Stimulated activated CD4-positive, alpha-beta T cell treated with anti-CD3 and anti-CD28 coated beads, Interleukin-12 subunit alpha, Interleukin-12 subunit beta, amount 100 ng/mL, for 4 hours (primary cell): ENCODE results near the gene NHLRC3.
"Not testable (repeated sequence)": the region's sequence is repeated elsewhere in the genome, so short reads cannot be mapped to it uniquely, and the experiment has no call there.

Source experiments
- DNase-seq: peaks from one replicate; pipeline ENCODE4 v3.0.0-alpha.2; 2020

The NHLRC3 gene

GRCh38 chr13:39047560-39047959 is 9.3 kb downstream of the NHLRC3 start:
- no peak for DNase-seq

GRCh38 chr13:39048806-39049205 is 10.6 kb downstream of the NHLRC3 start:
- no peak for DNase-seq

GRCh38 chr13:39049274-39049673 is 11.0 kb downstream of the NHLRC3 start:
- DNase-seq, result no peak

GRCh38 chr13:39051157-39051556 is 12.9 kb downstream of the NHLRC3 start:
- no peak for DNase-seq

- DNase-seq, result no peak
Measured at GRCh38 chr13:39052944-39053343, 14.7 kb downstream of the NHLRC3 start.

GRCh38 chr13:39054112-39054511 is 15.9 kb downstream of the NHLRC3 start:
- DNase-seq, result no peak

- no peak for DNase-seq
Measured at GRCh38 chr13:39056018-39056417, 17.8 kb downstream of the NHLRC3 start.

- no peak for DNase-seq
Measured at GRCh38 chr13:39058040-39058439, 19.8 kb downstream of the NHLRC3 start.

GRCh38 chr13:39062004-39062403 is 23.7 kb downstream of the NHLRC3 start:
- DNase-seq, result no peak

- no peak for DNase-seq
Measured at GRCh38 chr13:39072842-39073241, 34.6 kb downstream of the NHLRC3 start.

- no peak for DNase-seq
Measured at GRCh38 chr13:39073983-39074382, 35.7 kb downstream of the NHLRC3 start.

GRCh38 chr13:39086251-39086945 is 48.1 kb downstream of the NHLRC3 start:
- DNase-seq, result not testable (repeated sequence)

- DNase-seq, result no peak
Measured at GRCh38 chr13:39091586-39091985, 53.3 kb downstream of the NHLRC3 start.

GRCh38 chr13:39095500-39095899 is 57.2 kb downstream of the NHLRC3 start:
- no peak for DNase-seq

- no peak for DNase-seq
Measured at GRCh38 chr13:39099231-39099630, 61.0 kb downstream of the NHLRC3 start.
